ENCODE measurements around the gene PAGR1. TPM values are rescaled to one million over a fixed set of nuclear protein-coding genes. Genes with fewer than 3 reads are reported as not detected.
"Not testable (repeated sequence)": the region's sequence is repeated elsewhere in the genome, so short reads cannot be mapped to it uniquely, and the experiment has no call there.

Gene PAGR1
- total RNA-seq, 1 donor from 2014 or later = 23.0 TPM

DNA sequence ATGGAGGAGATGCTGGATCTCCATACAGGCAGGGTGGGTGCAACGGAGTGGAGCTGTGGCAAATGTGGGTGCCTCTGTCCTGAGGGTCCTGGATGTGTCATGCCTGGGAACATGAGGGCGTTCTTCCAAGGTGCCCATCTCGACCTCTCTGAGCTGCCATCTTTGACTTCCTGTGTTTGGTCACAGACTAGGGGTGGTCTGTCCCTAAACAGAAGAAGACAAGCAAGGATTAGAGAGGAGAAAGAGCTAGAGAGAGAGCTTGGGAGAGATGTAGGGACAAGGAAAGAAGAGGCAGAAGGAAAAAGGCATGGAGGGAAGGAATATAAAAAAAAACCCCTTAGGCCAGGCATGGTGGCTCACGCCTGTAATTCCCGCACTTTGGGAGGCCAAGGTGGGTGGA lies 41.2 kb upstream of the PAGR1 start:
- TF ChIP-seq CTCF (IDR thresholded peaks at IDR 0.05) = no peak
- DNase-seq (ENCODE audit: low spot score) = no peak
- H3K9me3 Mint-ChIP-seq (ENCODE audit: low read depth) = no peaks in the 10 kb centered on the region
- no peaks in the 10 kb centered on the region for H3K36me3 Mint-ChIP-seq (ENCODE audit: low read depth)
- H3K27ac Mint-ChIP-seq (ENCODE audit: unreplicated experiment) = no peak overlapping the region
- H3K27me3 Mint-ChIP-seq (ENCODE audit: low read depth) = peaks cover 4% of the 10 kb centered on the region
- H3K4me1 Mint-ChIP-seq (ENCODE audit: low read depth) = no peaks in the 10 kb centered on the region
- H3K4me3 Mint-ChIP-seq (ENCODE audit: unreplicated experiment) = no peak overlapping the region

DNA sequence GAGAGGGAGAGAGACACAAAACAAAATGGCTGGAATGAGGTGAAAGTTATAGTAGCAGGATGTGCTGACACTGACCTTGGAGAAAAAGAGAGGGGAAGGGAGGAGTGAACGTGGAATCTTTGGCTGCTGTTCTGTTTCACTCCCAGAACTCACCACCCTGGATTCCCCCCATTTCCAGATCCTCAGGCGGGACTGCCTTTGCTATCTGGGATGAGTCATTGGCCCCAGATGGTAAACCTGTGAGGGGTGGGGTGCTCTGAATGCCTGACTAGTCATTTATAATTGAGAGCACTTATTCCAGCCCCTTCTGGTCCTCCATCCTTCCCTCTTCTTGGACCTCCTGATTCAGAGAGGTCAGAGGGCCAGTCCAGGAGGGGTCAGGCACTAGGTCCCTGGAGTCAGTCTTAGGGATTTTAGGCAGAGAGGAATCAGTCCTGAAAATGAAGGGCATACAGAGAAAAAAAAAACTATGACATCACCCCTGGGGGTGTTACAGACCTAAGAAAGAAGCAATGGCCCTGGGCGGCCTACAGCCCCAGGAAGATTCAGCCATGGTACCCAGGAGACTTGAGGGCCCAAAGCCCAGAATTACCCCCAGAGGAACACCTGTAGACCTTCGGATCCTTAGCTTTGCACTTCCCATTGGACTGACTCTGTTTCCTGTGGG lies 40.1 kb upstream of the PAGR1 start:
- TF ChIP-seq CTCF (IDR thresholded peaks at IDR 0.05) = no peak
- Mint-ChIP-seq H3K36me3 (ENCODE audit: low read depth) (no peaks in the 10 kb centered on the region), H3K4me3 (ENCODE audit: unreplicated experiment) (no peak overlapping the region), H3K27ac (ENCODE audit: unreplicated experiment) (no peak overlapping the region), H3K4me1 (ENCODE audit: low read depth) (no peaks in the 10 kb centered on the region), H3K27me3 (ENCODE audit: low read depth) (peaks cover 5% of the 10 kb centered on the region), H3K9me3 (ENCODE audit: low read depth) (no peaks in the 10 kb centered on the region)
- DNase-seq (ENCODE audit: low spot score) = no peak

GRCh38 chr16:29777576-29778350 lies 38.2 kb upstream of the PAGR1 start, which contains the start of gene ZG16:
Gene ZG16 (plus strand): TSS chr16:29778256. CDS start chr16:29779267, 1,011 bp downstream.
- no peak for TF ChIP-seq CTCF (IDR thresholded peaks at IDR 0.05)
- Mint-ChIP-seq H3K27ac (ENCODE audit: unreplicated experiment) (no peak within 1 kb of the TSS), H3K36me3 (ENCODE audit: low read depth) (no peaks in the 10 kb centered on the region), H3K27me3 (ENCODE audit: low read depth) (peaks cover 10% of the 10 kb centered on the region), H3K9me3 (ENCODE audit: low read depth) (no peaks in the 10 kb centered on the region), H3K4me1 (ENCODE audit: low read depth) (no peaks in the 10 kb centered on the region), H3K4me3 (ENCODE audit: unreplicated experiment) (no peak within 1 kb of the TSS)
- no peak for DNase-seq (ENCODE audit: low spot score)

- DNase-seq (ENCODE audit: low spot score) = no peak
- H3K9me3 Mint-ChIP-seq (ENCODE audit: low read depth) = no peaks in the 10 kb centered on the region
- no peak overlapping the region for H3K27ac Mint-ChIP-seq (ENCODE audit: unreplicated experiment)
- no peaks in the 10 kb centered on the region for H3K4me1 Mint-ChIP-seq (ENCODE audit: low read depth)
- H3K27me3 Mint-ChIP-seq (ENCODE audit: low read depth) = peaks cover 10% of the 10 kb centered on the region
- no peaks in the 10 kb centered on the region for H3K36me3 Mint-ChIP-seq (ENCODE audit: low read depth)
- TF ChIP-seq CTCF (IDR thresholded peaks at IDR 0.05) = no peak
- H3K4me3 Mint-ChIP-seq (ENCODE audit: unreplicated experiment) = no peak overlapping the region
Measured at GRCh38 chr16:29779474-29779873, 36.5 kb upstream of the PAGR1 start.

GRCh38 chr16:29783094-29783953 lies 32.6 kb upstream of the PAGR1 start:
- not testable (repeated sequence) for H3K4me3 Mint-ChIP-seq (ENCODE audit: unreplicated experiment); H3K36me3 Mint-ChIP-seq (ENCODE audit: low read depth); H3K27me3 Mint-ChIP-seq (ENCODE audit: low read depth); H3K9me3 Mint-ChIP-seq (ENCODE audit: low read depth); H3K27ac Mint-ChIP-seq (ENCODE audit: unreplicated experiment); DNase-seq (ENCODE audit: low spot score)
- peaks cover 10% of the 10 kb centered on the region for H3K4me1 Mint-ChIP-seq (ENCODE audit: low read depth)
